Measurements from ENCODE around the gene WDR48.

GRCh38 chr3:39106281-39106811 lies 54.5 kb downstream of the WDR48 start:
- no peak for TF ChIP-seq EZH2 (IDR thresholded peaks at IDR 0.05; ENCODE audit: insufficient read depth, low read length)
- TF ChIP-seq, protein P1, sequence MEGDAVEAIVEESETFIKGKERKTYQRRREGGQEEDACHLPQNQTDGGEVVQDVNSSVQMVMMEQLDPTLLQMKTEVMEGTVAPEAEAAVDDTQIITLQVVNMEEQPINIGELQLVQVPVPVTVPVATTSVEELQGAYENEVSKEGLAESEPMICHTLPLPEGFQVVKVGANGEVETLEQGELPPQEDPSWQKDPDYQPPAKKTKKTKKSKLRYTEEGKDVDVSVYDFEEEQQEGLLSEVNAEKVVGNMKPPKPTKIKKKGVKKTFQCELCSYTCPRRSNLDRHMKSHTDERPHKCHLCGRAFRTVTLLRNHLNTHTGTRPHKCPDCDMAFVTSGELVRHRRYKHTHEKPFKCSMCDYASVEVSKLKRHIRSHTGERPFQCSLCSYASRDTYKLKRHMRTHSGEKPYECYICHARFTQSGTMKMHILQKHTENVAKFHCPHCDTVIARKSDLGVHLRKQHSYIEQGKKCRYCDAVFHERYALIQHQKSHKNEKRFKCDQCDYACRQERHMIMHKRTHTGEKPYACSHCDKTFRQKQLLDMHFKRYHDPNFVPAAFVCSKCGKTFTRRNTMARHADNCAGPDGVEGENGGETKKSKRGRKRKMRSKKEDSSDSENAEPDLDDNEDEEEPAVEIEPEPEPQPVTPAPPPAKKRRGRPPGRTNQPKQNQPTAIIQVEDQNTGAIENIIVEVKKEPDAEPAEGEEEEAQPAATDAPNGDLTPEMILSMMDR (IDR thresholded peaks at IDR 0.05; ENCODE audit: insufficient read depth, low read depth, low read length), result no peak

Data from astrocyte (in vitro differentiated cells and primary cell).